Measurements from ENCODE around the gene COG1. TPM values are rescaled to one million over a fixed set of nuclear protein-coding genes. Genes with fewer than 3 reads are reported as not detected.

COG1 gene
- total and polyA plus RNA-seq, 4 donors = 6.9 to 16.5 (median 12.0) TPM

DNA sequence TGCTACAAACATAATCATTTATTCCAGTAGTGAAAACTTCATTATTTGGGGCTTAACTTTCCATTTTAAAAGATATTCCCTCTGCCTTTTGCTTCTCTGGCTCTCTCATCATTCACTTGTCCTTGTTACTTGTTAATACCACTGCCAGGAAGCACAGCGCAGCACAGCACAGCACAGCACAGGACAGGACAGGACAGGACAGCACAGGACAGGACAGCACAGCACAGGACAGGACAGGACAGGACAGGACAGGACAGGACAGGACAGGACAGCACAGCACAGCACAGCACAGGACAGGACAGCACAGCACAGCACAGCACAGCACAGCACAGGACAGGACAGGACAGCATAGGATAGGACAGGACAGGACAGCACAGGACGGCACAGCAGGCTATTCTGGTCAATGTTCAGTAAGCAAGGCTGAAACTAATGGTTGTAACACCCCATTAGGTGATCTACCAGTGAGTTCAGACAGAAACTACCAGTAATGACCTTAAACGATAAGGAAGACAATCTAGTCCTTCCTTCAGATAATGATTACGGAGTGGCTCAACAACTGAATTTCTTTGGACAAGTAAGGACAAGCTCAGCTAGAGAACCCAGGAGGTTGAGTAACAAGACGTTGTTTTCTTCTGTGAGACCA is 31.9 kb downstream of the COG1 start:
- TF ChIP-seq HNF4G (IDR thresholded peaks at IDR 0.05) (no peak), FOXA1 (IDR thresholded peaks at IDR 0.05) (no peak), FOXA2 (IDR thresholded peaks at IDR 0.05) (no peak), JUND (IDR thresholded peaks at IDR 0.05) (no peak)
- Histone ChIP-seq H3K4me1 (ENCODE audit: control insufficient read depth in 4 of 4, insufficient read depth in 4 of 4, low read length in 3 of 4) (peaks cover 3 to 9% (median 5%) of the 10 kb centered on the region in 4 donors), H3K27ac (ENCODE audit: low read depth in 1 of 2, low read length in 2 of 2) (no peak overlapping the region), H3K4me3 (ENCODE audit: low read depth in 1 of 3, low read length in 3 of 3) (no peak overlapping the region), H3K9me3 (ENCODE audit: control insufficient read depth in 4 of 4, low read length in 3 of 4) (no peaks in the 10 kb centered on the region), H3K27me3 (ENCODE audit: control insufficient read depth in 4 of 4, insufficient read depth in 4 of 4, low read length in 3 of 4) (no peaks in the 10 kb centered on the region), H3K36me3 (ENCODE audit: control insufficient read depth in 4 of 4, insufficient read depth in 3 of 4, low read depth in 1 of 4, low read length in 3 of 4) (peaks cover 0 to 3% (median 0%) of the 10 kb centered on the region in 4 donors), H3K9ac (ENCODE audit: low read depth in 1 of 2, low read length in 2 of 2) (no peak overlapping the region)
- no peak for DNase-seq (ENCODE audit: low spot score)
- 83% methylated on average over 5 of the region's 5 CpGs for WGBS

DNA sequence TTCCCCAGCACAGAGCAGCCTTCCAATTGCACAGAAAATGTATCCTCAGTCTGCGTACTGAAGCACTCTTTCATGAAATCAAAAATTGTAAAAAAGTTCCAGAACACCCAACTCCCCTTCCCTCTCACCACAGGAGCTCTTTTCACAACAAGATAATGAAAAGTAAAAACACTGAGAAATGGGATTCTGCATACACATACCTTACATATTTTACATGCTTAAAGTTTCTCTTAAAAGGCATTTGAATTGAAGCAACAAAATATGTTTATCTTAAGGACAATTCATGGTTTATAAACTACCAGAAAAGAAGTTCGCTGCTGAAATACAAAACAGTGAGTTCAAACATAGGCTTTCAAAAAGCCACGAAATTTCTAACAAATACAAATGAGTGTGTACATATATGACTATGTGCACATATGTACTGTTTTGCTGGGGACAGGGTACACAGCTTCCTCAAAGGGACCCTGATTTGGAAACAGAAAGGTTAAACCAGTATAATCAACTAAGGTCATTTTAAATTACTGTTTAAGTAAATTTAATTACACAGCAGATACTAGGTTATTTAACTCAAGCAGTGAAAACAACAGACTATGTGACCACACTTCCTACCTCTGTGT is 33.8 kb downstream of the COG1 start:
- Histone ChIP-seq H3K27ac (ENCODE audit: low read depth in 1 of 2, low read length in 2 of 2) (no peak overlapping the region), H3K4me1 (ENCODE audit: control insufficient read depth in 4 of 4, insufficient read depth in 4 of 4, low read length in 3 of 4) (peaks cover 4 to 20% (median 11%) of the 10 kb centered on the region in 4 donors), H3K9me3 (ENCODE audit: control insufficient read depth in 4 of 4, low read length in 3 of 4) (no peaks in the 10 kb centered on the region), H3K9ac (ENCODE audit: low read depth in 1 of 2, low read length in 2 of 2) (no peak overlapping the region), H3K27me3 (ENCODE audit: control insufficient read depth in 4 of 4, insufficient read depth in 4 of 4, low read length in 3 of 4) (no peaks in the 10 kb centered on the region), H3K4me3 (ENCODE audit: low read depth in 1 of 3, low read length in 3 of 3) (no peak overlapping the region), H3K36me3 (ENCODE audit: control insufficient read depth in 4 of 4, insufficient read depth in 3 of 4, low read depth in 1 of 4, low read length in 3 of 4) (peaks cover 0 to 3% (median 0%) of the 10 kb centered on the region in 4 donors)
- DNase-seq (ENCODE audit: low spot score) = no peak
- TF ChIP-seq HNF4G (IDR thresholded peaks at IDR 0.05) (no peak), FOXA1 (IDR thresholded peaks at IDR 0.05) (no peak), HNF4A (conservative IDR thresholded peaks at IDR 0.05) (no peak), JUND (IDR thresholded peaks at IDR 0.05) (no peak), SP1 (IDR thresholded peaks at IDR 0.05) (no peak), TAF1 (conservative IDR thresholded peaks at IDR 0.05) (no peak), FOXA2 (IDR thresholded peaks at IDR 0.05) (no peak), EGR1 (IDR thresholded peaks at IDR 0.05; ENCODE audit: low read depth in 2 of 2) (no peak), RAD21 (IDR thresholded peaks at IDR 0.05) (no peak), GABPA (IDR thresholded peaks at IDR 0.05 in 1 of 2, conservative IDR thresholded peaks at IDR 0.05 in 1 of 2) (no peak), NR2F2 (IDR thresholded peaks at IDR 0.05) (no peak)
- TF ChIP-seq, protein P1, sequence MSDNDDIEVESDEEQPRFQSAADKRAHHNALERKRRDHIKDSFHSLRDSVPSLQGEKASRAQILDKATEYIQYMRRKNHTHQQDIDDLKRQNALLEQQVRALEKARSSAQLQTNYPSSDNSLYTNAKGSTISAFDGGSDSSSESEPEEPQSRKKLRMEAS (IDR thresholded peaks at IDR 0.05) = no peak
- TF ChIP-seq, protein P2, sequence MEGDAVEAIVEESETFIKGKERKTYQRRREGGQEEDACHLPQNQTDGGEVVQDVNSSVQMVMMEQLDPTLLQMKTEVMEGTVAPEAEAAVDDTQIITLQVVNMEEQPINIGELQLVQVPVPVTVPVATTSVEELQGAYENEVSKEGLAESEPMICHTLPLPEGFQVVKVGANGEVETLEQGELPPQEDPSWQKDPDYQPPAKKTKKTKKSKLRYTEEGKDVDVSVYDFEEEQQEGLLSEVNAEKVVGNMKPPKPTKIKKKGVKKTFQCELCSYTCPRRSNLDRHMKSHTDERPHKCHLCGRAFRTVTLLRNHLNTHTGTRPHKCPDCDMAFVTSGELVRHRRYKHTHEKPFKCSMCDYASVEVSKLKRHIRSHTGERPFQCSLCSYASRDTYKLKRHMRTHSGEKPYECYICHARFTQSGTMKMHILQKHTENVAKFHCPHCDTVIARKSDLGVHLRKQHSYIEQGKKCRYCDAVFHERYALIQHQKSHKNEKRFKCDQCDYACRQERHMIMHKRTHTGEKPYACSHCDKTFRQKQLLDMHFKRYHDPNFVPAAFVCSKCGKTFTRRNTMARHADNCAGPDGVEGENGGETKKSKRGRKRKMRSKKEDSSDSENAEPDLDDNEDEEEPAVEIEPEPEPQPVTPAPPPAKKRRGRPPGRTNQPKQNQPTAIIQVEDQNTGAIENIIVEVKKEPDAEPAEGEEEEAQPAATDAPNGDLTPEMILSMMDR (IDR thresholded peaks at IDR 0.05; ENCODE audit: low read depth, low read length, missing input control) = no peak
- TF ChIP-seq, protein P3, sequence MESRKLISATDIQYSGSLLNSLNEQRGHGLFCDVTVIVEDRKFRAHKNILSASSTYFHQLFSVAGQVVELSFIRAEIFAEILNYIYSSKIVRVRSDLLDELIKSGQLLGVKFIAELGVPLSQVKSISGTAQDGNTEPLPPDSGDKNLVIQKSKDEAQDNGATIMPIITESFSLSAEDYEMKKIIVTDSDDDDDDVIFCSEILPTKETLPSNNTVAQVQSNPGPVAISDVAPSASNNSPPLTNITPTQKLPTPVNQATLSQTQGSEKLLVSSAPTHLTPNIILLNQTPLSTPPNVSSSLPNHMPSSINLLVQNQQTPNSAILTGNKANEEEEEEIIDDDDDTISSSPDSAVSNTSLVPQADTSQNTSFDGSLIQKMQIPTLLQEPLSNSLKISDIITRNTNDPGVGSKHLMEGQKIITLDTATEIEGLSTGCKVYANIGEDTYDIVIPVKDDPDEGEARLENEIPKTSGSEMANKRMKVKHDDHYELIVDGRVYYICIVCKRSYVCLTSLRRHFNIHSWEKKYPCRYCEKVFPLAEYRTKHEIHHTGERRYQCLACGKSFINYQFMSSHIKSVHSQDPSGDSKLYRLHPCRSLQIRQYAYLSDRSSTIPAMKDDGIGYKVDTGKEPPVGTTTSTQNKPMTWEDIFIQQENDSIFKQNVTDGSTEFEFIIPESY (IDR thresholded peaks at IDR 0.05) = no peak
- TF ChIP-seq, protein P4, sequence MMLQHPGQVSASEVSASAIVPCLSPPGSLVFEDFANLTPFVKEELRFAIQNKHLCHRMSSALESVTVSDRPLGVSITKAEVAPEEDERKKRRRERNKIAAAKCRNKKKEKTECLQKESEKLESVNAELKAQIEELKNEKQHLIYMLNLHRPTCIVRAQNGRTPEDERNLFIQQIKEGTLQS (IDR thresholded peaks at IDR 0.05) = no peak
- TF ChIP-seq, protein P5, sequence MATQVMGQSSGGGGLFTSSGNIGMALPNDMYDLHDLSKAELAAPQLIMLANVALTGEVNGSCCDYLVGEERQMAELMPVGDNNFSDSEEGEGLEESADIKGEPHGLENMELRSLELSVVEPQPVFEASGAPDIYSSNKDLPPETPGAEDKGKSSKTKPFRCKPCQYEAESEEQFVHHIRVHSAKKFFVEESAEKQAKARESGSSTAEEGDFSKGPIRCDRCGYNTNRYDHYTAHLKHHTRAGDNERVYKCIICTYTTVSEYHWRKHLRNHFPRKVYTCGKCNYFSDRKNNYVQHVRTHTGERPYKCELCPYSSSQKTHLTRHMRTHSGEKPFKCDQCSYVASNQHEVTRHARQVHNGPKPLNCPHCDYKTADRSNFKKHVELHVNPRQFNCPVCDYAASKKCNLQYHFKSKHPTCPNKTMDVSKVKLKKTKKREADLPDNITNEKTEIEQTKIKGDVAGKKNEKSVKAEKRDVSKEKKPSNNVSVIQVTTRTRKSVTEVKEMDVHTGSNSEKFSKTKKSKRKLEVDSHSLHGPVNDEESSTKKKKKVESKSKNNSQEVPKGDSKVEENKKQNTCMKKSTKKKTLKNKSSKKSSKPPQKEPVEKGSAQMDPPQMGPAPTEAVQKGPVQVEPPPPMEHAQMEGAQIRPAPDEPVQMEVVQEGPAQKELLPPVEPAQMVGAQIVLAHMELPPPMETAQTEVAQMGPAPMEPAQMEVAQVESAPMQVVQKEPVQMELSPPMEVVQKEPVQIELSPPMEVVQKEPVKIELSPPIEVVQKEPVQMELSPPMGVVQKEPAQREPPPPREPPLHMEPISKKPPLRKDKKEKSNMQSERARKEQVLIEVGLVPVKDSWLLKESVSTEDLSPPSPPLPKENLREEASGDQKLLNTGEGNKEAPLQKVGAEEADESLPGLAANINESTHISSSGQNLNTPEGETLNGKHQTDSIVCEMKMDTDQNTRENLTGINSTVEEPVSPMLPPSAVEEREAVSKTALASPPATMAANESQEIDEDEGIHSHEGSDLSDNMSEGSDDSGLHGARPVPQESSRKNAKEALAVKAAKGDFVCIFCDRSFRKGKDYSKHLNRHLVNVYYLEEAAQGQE (IDR thresholded peaks at IDR 0.05) = no peak
- 77% methylated on average over 3 of the region's 3 CpGs for WGBS

All from liver (tissue), 9 donors.